Upper lobe of right lung (tissue), 1 donor: ENCODE data around the gene ZNF808. TPM values are rescaled to one million over a fixed set of nuclear protein-coding genes. Genes with fewer than 3 reads are reported as not detected.
"Not testable (repeated sequence)": the region's sequence is repeated elsewhere in the genome, so short reads cannot be mapped to it uniquely, and the experiment has no call there.

Experiments used
- ATAC-seq: fragments of 200-7000 bp; cut with Tn5 transposase; one replicate; pipeline ENCODE4 v1.9.1; 2020; ENCODE audit warnings: mild to moderate bottlenecking, moderate library complexity
- DNase-seq: peaks from one replicate; pipeline ENCODE4 v3.0.0-alpha.2; 2020
- H3K27ac ChIP-seq: fragments of 200-600 bp; one replicate; pipeline ENCODE4 v1.8.0; 2022
- H3K27me3 ChIP-seq: fragments of 200-600 bp; one replicate; pipeline ENCODE4 v1.8.0; 2022; ENCODE audit warnings: mild to moderate bottlenecking
- H3K36me3 ChIP-seq: fragments of 200-600 bp; one replicate; pipeline ENCODE4 v1.8.0; 2022
- H3K4me1 ChIP-seq: fragments of 200-600 bp; one replicate; pipeline ENCODE4 v1.8.0; 2022
- H3K4me3 ChIP-seq: fragments of 200-600 bp; one replicate; pipeline ENCODE4 v1.8.0; 2022; ENCODE audit warnings: mild to moderate bottlenecking
- H3K9me3 ChIP-seq: fragments of 200-600 bp; one replicate; pipeline ENCODE4 v1.8.0; 2022
- intact Hi-C: fragments of 100-400 bp; cut with DNase I; formaldehyde crosslinking; loops from one replicate; pipeline ENCODE4 v1.11.0; 2022
- long read RNA-seq: library from polyadenylated mRNA; unstranded; transcript quantifications from one replicate; pipeline ENCODE4 v2.0.0, GENCODE V29; 2021
- total RNA-seq: library from RNA; stranded (reverse); fragmentation: NEBNext Ultra II Directional; extraction: Animal tissue kit (Norgen Biotek cat#: 25700); gene quantifications from one replicate; pipeline ENCODE4 v1.2.1, GENCODE V29; 2021
- TF ChIP-seq, protein P1 (sequence below): fragments of 200-600 bp; IDR thresholded peaks from one replicate; pipeline ENCODE4 v1.8.0; 2022; ENCODE audit warnings: antibody characterized with exemption
- donor health status: DM: no; HTN: yes; CAD: no; lungs with severe emphysema.

The ZNF808 gene
- total RNA-seq, result 33.3 TPM
- long read RNA-seq, partial matches to known transcripts, result 1 of 4 reads
- long read RNA-seq, other reads (novel, unspliced or antisense), result 0 of 4 reads

DNA sequence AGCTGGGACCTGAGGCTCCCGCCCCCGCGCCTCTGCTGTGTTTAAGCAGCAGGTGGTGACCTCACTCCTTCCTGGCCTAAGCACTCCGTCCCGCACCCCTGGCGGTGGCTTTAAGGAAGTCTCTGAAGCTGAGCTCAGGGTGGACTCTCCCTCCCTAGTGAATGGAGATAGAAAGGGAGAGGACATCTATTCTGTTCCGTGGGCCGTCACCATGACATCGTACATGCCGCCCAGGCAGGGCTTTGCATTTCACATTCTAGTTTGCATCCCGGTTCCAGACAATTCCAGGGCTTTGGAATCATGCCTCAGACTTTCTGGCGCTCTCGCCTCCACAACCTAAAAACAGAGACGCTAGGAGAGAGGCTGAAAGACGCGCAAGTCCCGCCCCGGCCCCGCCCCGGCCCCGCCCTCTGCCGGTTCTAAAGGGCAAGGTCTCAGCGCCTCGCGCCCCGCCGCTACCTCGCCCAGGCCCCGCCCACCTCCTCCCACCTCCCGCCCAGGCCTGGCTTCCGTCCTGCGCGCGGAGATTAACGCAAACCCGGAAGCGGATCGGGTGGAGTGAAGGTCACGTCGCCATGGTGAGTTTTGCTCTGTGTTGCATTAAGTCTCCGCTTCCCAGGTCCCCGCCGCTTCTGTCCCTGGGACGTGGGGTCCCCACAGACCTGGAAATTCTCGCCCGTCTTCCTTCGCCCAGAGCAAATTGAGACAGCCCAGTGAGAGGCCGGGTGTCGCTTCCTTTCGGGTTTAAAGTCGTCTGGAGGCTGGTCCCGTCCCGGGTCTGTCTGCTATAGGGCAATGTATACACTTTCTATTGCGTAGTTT, at the start of gene ZNF808:
TSS of gene ZNF808 (plus strand) at position 535 of the 822 bp plus-strand sequence. CDS start 15,617 bp downstream, outside the sequence.
- TF ChIP-seq, protein P1, sequence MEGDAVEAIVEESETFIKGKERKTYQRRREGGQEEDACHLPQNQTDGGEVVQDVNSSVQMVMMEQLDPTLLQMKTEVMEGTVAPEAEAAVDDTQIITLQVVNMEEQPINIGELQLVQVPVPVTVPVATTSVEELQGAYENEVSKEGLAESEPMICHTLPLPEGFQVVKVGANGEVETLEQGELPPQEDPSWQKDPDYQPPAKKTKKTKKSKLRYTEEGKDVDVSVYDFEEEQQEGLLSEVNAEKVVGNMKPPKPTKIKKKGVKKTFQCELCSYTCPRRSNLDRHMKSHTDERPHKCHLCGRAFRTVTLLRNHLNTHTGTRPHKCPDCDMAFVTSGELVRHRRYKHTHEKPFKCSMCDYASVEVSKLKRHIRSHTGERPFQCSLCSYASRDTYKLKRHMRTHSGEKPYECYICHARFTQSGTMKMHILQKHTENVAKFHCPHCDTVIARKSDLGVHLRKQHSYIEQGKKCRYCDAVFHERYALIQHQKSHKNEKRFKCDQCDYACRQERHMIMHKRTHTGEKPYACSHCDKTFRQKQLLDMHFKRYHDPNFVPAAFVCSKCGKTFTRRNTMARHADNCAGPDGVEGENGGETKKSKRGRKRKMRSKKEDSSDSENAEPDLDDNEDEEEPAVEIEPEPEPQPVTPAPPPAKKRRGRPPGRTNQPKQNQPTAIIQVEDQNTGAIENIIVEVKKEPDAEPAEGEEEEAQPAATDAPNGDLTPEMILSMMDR, result peak; percentile 65
- ATAC-seq (peak; percentile 99), DNase-seq (peak; percentile 99)
- Histone ChIP-seq H3K27ac (peak within 1 kb of the TSS; percentile 95), H3K9me3 (no peaks in the 10 kb centered on the region), H3K36me3 (no peaks in the 10 kb centered on the region), H3K4me1 (peaks cover 7% of the 10 kb centered on the region), H3K27me3 (no peaks in the 10 kb centered on the region), H3K4me3 (peak within 1 kb of the TSS; percentile 80)
- intact Hi-C loops, result no loop called here

DNA sequence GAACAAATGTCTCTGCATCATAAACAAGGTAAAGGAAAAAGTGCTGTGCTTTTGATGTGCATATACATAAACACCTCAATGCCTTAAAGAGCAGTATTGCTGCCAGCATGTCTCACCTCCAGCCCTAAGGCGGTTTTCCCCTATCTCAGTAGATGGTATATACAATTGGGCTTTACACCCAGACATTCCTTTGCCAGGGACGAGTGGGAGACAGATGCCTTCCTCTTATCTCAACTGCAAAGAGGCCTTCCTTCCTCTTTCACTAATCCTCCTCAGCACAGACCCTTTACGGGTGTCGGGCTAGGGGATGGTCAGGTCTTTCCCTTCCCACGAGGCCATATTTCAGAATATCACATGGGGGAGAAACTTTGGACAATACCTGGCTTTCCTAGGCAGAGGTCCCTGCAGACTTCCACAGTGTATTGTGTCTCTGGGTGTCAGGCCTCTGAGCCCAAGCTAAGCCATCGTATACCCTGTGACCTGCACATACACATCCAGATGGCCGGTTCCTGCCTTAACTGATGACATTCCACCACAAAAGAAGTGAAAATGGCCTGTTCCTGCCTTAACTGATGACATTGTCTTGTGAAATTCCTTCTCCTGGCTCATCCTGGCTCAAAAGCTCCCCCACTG, 43.2 kb upstream of the ZNF808 start:
- DNase-seq, ATAC-seq, H3K27ac ChIP-seq, H3K27me3 ChIP-seq, intact Hi-C loops, H3K36me3 ChIP-seq, H3K4me1 ChIP-seq, H3K4me3 ChIP-seq: not testable (repeated sequence)
- H3K9me3 ChIP-seq, result peaks cover 52% of the 10 kb centered on the region

DNA sequence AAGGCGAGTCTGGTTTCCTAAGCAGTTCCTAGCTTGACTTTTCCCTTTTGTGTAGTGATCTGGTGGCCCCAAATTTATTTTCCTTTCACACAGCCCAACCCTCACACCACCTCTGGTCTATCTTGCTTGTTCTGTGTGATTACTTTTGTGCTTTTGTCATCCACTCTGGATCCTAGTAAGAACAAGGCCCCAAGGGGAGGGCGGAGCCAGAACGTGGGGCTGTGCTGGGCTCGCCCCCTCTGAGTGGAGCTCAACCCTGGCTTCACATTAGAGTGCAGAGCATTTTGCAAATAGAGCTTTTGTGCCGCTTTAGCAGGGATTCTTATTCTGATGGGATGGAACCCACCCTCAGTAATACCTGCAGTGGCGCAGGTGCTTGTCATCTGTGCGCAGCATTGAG, 42.4 kb upstream of the ZNF808 start:
- intact Hi-C loops, ATAC-seq, H3K27ac ChIP-seq, H3K36me3 ChIP-seq, DNase-seq, H3K4me3 ChIP-seq, H3K4me1 ChIP-seq, H3K27me3 ChIP-seq: not testable (repeated sequence)
- peaks cover 43% of the 10 kb centered on the region for H3K9me3 ChIP-seq

DNA sequence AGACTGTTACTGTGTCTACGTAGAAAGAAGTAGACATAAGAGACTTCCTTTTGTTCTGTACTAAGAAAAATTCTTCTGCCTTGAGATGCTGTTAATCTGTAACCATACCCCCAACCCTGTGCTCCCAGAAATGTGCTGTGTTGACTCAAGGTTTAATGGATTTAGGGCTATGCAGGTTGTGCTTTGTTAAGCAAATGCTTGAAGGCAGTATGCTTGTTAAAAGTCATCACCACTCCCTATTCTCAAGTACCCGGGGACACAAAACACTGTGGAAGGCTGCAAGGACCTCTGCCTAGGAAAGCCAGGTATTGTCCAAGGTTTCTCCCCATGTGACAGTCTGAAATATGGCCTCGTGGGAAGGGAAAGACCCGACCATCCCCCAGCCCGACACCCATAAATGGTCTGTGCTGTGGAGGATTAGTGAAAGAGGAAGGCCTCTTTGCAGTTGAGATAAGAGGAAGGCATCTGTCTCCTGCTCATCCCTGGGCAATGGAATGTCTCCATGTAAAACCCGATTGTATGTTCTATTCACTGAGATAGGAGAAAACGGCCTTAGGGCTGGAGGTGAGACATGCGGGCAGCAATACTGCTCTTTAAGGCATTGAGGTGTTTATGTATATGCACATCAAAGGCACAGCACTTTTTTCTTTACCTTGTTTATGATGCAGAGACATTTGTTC, 41.8 kb upstream of the ZNF808 start:
- H3K4me1 ChIP-seq, DNase-seq, H3K4me3 ChIP-seq, ATAC-seq, H3K36me3 ChIP-seq, intact Hi-C loops, H3K27me3 ChIP-seq, H3K27ac ChIP-seq: not testable (repeated sequence)
- H3K9me3 ChIP-seq, result peaks cover 37% of the 10 kb centered on the region

DNA sequence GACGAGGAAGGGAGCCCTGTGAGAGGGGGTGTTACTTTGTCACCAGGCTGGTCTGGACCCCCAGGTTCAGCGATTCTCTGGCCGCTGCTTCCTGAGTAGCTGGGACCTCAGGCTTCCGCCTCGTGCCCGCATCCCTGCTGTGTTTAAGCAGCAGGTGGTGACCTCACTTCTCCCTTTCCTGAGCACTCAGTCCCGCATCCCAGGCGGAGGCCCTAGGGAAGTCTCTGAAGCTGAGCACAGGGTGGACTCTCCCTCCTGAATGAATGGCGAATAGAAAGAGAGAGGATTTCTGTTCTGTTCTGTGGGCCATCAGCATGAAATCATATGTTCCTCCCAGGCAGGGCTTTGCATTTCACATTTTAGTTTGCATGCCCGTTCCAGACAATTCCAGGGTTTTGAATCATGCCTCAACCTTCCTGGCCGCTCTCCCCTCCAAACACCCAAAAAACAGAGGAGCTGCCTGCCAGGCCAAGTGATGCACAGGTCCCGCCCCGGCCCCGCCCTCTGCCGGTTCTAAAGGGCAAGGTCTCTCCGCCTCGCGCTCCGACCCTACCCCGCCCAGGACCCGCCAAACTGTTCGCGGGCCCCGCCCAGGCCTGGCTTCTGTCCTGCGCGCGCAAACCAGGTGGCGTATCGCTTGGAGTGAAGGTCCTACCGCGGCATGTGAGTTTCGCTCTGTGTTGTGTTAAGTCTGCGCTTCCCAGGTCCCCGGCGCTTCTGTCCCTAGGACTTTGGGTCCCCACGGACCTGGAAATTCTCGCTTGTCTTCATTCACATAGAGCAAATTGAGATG, 35.1 kb upstream of the ZNF808 start:
- H3K27ac ChIP-seq, result no peak overlapping the region
- H3K4me1 ChIP-seq, result no peaks in the 10 kb centered on the region
- peak overlapping the region; percentile 6 for H3K4me3 ChIP-seq
- intact Hi-C loops, result no loop called here
- DNase-seq (no peak), ATAC-seq (peak; percentile 68)
- H3K36me3 ChIP-seq, result no peaks in the 10 kb centered on the region
- peaks cover 13% of the 10 kb centered on the region for H3K9me3 ChIP-seq
- no peaks in the 10 kb centered on the region for H3K27me3 ChIP-seq
- TF ChIP-seq, protein P1, result no peak

DNA sequence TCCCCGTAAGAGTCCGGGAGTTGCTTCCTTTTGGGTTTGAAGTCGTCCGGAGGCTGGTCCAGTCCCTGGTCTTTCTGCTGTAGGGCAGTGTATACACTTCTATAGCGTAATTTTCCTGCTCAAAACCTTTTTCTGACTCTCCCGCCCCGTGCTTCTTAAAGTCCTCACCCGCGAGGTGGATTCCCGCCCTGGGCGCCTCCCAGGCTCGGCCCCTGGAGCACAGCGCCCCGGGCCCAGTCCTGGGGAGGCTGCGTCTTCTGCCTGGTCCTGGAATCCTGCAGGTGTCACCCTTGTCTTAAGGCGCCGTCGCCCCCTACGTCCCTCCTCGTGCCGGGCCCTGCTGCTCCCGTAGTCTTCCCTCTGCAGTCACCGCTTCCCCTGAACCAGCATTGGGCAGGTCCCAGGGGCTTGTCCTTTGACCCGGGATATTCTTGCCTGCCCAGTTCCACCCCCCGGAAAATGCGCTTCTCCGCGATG, 34.4 kb upstream of the ZNF808 start:
- ATAC-seq (peak; percentile 79), DNase-seq (no peak)
- no peaks in the 10 kb centered on the region for H3K27me3 ChIP-seq
- peak overlapping the region; percentile 6 for H3K4me3 ChIP-seq
- no peaks in the 10 kb centered on the region for H3K4me1 ChIP-seq
- no peaks in the 10 kb centered on the region for H3K36me3 ChIP-seq
- intact Hi-C loops, result no loop called here
- TF ChIP-seq, protein P1, result peak; percentile 13
- no peak overlapping the region for H3K27ac ChIP-seq
- H3K9me3 ChIP-seq, result peaks cover 11% of the 10 kb centered on the region
